GM18526 (cell line): Measurements from ENCODE around the gene MED14.

Experiments used
- POLR2A ChIP-seq: IDR thresholded peaks from 3 replicates; pipeline ENCODE4 v1.6.1; 2011; ENCODE audit not compliant: insufficient read length; ENCODE audit errors: extremely low read depth

Gene MED14

GRCh38 chrX:40694802-40695201, 40.5 kb downstream of the MED14 start:
- no peak for TF ChIP-seq POLR2A

- TF ChIP-seq POLR2A: no peak
These were observed 46.4 kb downstream of the MED14 start for GRCh38 chrX:40688929-40689328.

GRCh38 chrX:40687169-40687568, 48.2 kb downstream of the MED14 start:
- no peak for TF ChIP-seq POLR2A

- no peak for TF ChIP-seq POLR2A
These were observed 49.9 kb downstream of the MED14 start for GRCh38 chrX:40685362-40685918.

GRCh38 chrX:40684092-40684491, 51.2 kb downstream of the MED14 start:
- TF ChIP-seq POLR2A: no peak

GRCh38 chrX:40683245-40683644, 52.1 kb downstream of the MED14 start:
- no peak for TF ChIP-seq POLR2A

- TF ChIP-seq POLR2A: no peak
These were observed 64.2 kb downstream of the MED14 start for GRCh38 chrX:40671126-40671525.

- no peak for TF ChIP-seq POLR2A
These were observed 71.3 kb downstream of the MED14 start for GRCh38 chrX:40663880-40664630.

- no peak for TF ChIP-seq POLR2A
These were observed 72.1 kb downstream of the MED14 start for GRCh38 chrX:40663078-40663740.

- no peak for TF ChIP-seq POLR2A
These were observed 73.9 kb downstream of the MED14 start for GRCh38 chrX:40661489-40661888.

GRCh38 chrX:40660381-40660780, 75.0 kb downstream of the MED14 start:
- no peak for TF ChIP-seq POLR2A

- TF ChIP-seq POLR2A: no peak
These were observed 81.8 kb downstream of the MED14 start for GRCh38 chrX:40653535-40653934.

- no peak for TF ChIP-seq POLR2A
These were observed 82.7 kb downstream of the MED14 start for GRCh38 chrX:40652664-40653063.

GRCh38 chrX:40651620-40652223, 83.6 kb downstream of the MED14 start:
- no peak for TF ChIP-seq POLR2A

- peak; percentile 83 for TF ChIP-seq POLR2A
These were observed 87.8 kb downstream of the MED14 start, which contains the start of gene CXorf38 for GRCh38 chrX:40647307-40648197. CXorf38 (minus strand) TSS chrX:40647561; CDS start chrX:40647520, 41 bp downstream.
